HepG2 (cell line): ENCODE data around the gene ZNF334. TPM values are rescaled to one million over a fixed set of nuclear protein-coding genes. Genes with fewer than 3 reads are reported as not detected.

Experiments used
- ATAC-seq: fragments of 200-7000 bp; cut with Tn5 transposase; 3 replicates; pipeline ENCODE4 v1.9.1; 2020; ENCODE audit warnings: mild to moderate bottlenecking, moderate library complexity
- BruUV-seq: library from RNA; stranded (reverse); fragments of 400-500 nt; replicated peaks from 2 replicates; lab custom pipeline; 2021; lab: Mats Ljungman, UMichigan
- CTCF ChIA-PET: fragments of 300-600 bp; formaldehyde crosslinking; extraction: SDS; loops from one replicate; lab custom pipeline; 2021; ENCODE audit warnings: low total read pairs, inconsistent platforms, low intra/inter-chr PET ratio; lab: Yijun Ruan, JAX
- POLR2A ChIA-PET: fragments of 350-600 bp; sonication (Branson Sonifier 250); formaldehyde crosslinking; loops from one replicate; lab custom pipeline; 2020; ENCODE audit warnings: antibody characterized with exemption, inconsistent platforms; lab: Yijun Ruan, JAX
- DNase-seq: peaks from one replicate; pipeline ENCODE4 v3.0.0-alpha.2; 2015; ENCODE audit warnings: low spot score
- FAIRE-seq: peaks from 3 replicates; lab custom pipeline; 2011; peaks lifted over from hg19 to GRCh38; lab: Jason Lieb, UNC
- H2AFZ ChIP-seq: one replicate; pipeline ENCODE4 v1.6.1; 2011; ENCODE audit warnings: low read length, inconsistent platforms
- H3K27ac ChIP-seq: fragments of 300-600 bp; 3 replicates; pipeline ENCODE4 v1.8.0; 2011; ENCODE audit warnings: mixed run types, mild to moderate bottlenecking, mixed read lengths, low read length, inconsistent platforms; ENCODE audit not compliant: insufficient read depth; ENCODE audit errors: extremely low read length
- H3K27me3 ChIP-seq, 2 experiments: fragments of 200-600 bp in 1 of 2; 2 replicates in 1 of 2; 3 replicates in 1 of 2; pipeline versions ENCODE4 v1.6.0 to v1.8.0; 2011; ENCODE audit warnings: low read length in 2 of 2, mild to moderate bottlenecking in 2 of 2, moderate library complexity in 2 of 2, inconsistent platforms in 1 of 2; ENCODE audit not compliant: insufficient read depth in 2 of 2, control insufficient read depth in 1 of 2
- H3K36me3 ChIP-seq, 2 experiments: fragments of 200-600 bp in 1 of 2; replicated peaks in 1 of 2; 2 replicates in 1 of 2; 3 replicates in 1 of 2; pipeline versions ENCODE4 v1.5.1 to v1.8.0; 2011; ENCODE audit warnings: low read length in 2 of 2, inconsistent platforms in 1 of 2; ENCODE audit not compliant: insufficient read depth in 2 of 2, control insufficient read depth in 1 of 2
- H3K4me1 ChIP-seq: 2 replicates; pipeline ENCODE4 v1.5.1; 2012; ENCODE audit warnings: low read length, inconsistent platforms; ENCODE audit not compliant: insufficient read depth
- H3K4me2 ChIP-seq: 2 replicates; pipeline ENCODE4 v1.6.0; 2011; ENCODE audit warnings: low read depth, low read length, inconsistent platforms
- H3K4me3 ChIP-seq, 3 experiments: fragments of 200-600 bp in 1 of 3; sonication (generic), shearing (Covaris generic) in 1 of 3; replicated peaks in 1 of 3; 2 replicates each; pipeline ENCODE4 v1.5.1; 2011 to 2016; ENCODE audit warnings: low read length in 3 of 3, inconsistent platforms in 2 of 3, low read depth in 2 of 3, mild to moderate bottlenecking in 2 of 3, control low read depth in 1 of 3, mixed read lengths in 1 of 3; ENCODE audit not compliant: insufficient read depth in 1 of 3
- H3K79me2 ChIP-seq: one replicate; pipeline ENCODE4 v1.6.1; 2011; ENCODE audit warnings: low read length, inconsistent platforms; ENCODE audit not compliant: insufficient read depth
- H3K9ac ChIP-seq: 2 replicates; pipeline ENCODE4 v1.6.0; 2011; ENCODE audit warnings: mild to moderate bottlenecking, low read depth, low read length, inconsistent platforms; ENCODE audit not compliant: insufficient read depth
- H3K9me3 ChIP-seq: 2 replicates; pipeline ENCODE4 v1.5.1; 2012; ENCODE audit warnings: mild to moderate bottlenecking, low read length
- H4K20me1 ChIP-seq: 2 replicates; pipeline ENCODE4 v1.6.0; 2011; ENCODE audit warnings: inconsistent platforms, mild to moderate bottlenecking, low read length, moderate library complexity; ENCODE audit not compliant: insufficient read depth
- ARHGAP35 ChIP-seq: sonication (generic); formaldehyde crosslinking; IDR thresholded peaks from 2 replicates; pipeline ENCODE4 v1.9.0; 2022; ENCODE audit warnings: mild to moderate bottlenecking, inconsistent platforms, moderate library complexity, missing genetic modification reagents, borderline replicate concordance
- FOXO4 ChIP-seq: sonication (generic); formaldehyde crosslinking; conservative IDR thresholded peaks from 2 replicates; pipeline ENCODE4 v1.8.1; 2023; ENCODE audit warnings: missing genetic modification reagents
- HMGA1 ChIP-seq: sonication (generic); formaldehyde crosslinking; conservative IDR thresholded peaks from 2 replicates; pipeline ENCODE4 v1.4.0; 2020; ENCODE audit warnings: missing genetic modification reagents
- KLF6 ChIP-seq: IDR thresholded peaks from 2 replicates; pipeline ENCODE4 v1.8.0; 2016; ENCODE audit warnings: missing biosample characterization, missing genetic modification reagents
- NKX3-1 ChIP-seq: sonication (generic); formaldehyde crosslinking; IDR thresholded peaks from 2 replicates; pipeline ENCODE4 v1.5.0; 2020; ENCODE audit warnings: missing genetic modification reagents
- NPAS2 ChIP-seq: sonication (generic); formaldehyde crosslinking; IDR thresholded peaks from 2 replicates; pipeline ENCODE4 v1.8.0; 2022; ENCODE audit warnings: mild to moderate bottlenecking, missing genetic modification reagents, borderline replicate concordance
- NRL ChIP-seq: sonication (generic); formaldehyde crosslinking; IDR thresholded peaks from 2 replicates; pipeline ENCODE4 v1.5.0; 2020; ENCODE audit warnings: missing genetic modification reagents, mild to moderate bottlenecking, moderate library complexity, borderline replicate concordance
- RFXANK ChIP-seq: IDR thresholded peaks from 2 replicates; pipeline ENCODE4 v1.6.1; 2016
- ZBTB40 ChIP-seq, 2 experiments: fragments of 450-650 bp in 1 of 2; sonication (generic) in 1 of 2; formaldehyde crosslinking in 1 of 2; IDR thresholded peaks; 2 replicates each; pipeline versions ENCODE4 v1.6.1 to v1.8.0; 2016 to 2022; ENCODE audit warnings: antibody characterized with exemption in 1 of 2, mild to moderate bottlenecking in 1 of 2, missing genetic modification reagents in 1 of 2
- ZMYM3 ChIP-seq: sonication (generic); formaldehyde crosslinking; IDR thresholded peaks from 2 replicates; pipeline ENCODE4 v1.5.1; 2020; ENCODE audit warnings: mild to moderate bottlenecking, missing genetic modification reagents
- ZNF768 ChIP-seq: sonication (generic); formaldehyde crosslinking; IDR thresholded peaks from 2 replicates; pipeline ENCODE4 v1.4.0; 2020; ENCODE audit warnings: missing genetic modification reagents
- WGBS: methylation state at CpG from one replicate; pipeline ENCODE4 v1.1.6; 2017; ENCODE audit warnings: low lambda C conversion rate; 5-methylcytosine and 5-hydroxymethylcytosine counted together
- in situ Hi-C: cut with HindIII; loops from 2 replicates; pipeline ENCODE4 v1.10.0; 2017; ENCODE audit warnings: low pct_unique_long_range_greater_than_20kb; ENCODE audit not compliant: extremely low pct_ligation_motif_present
- intact Hi-C: fragments of 100-400 bp; cut with micrococcal nuclease; formaldehyde crosslinking; loops from one replicate; pipeline ENCODE4 v1.10.0; 2022; ENCODE audit not compliant: unreplicated experiment
- polyA plus RNA-seq, 8 experiments: library from polyadenylated mRNA; depleted of rRNA in 3 of 8; stranded (reverse) in 7 of 8; unstranded in 1 of 8; fragments of >200 nt; fragmentation: Illumina TruSeq in 4 of 8; extraction: Trizol in 4 of 8; gene quantifications; 2 replicates each; pipeline versions ENCODE4 v1.2.1 to v1.2.3, GENCODE V29; 2011 to 2016; ENCODE audit warnings: low read depth in 4 of 8, missing spikeins in 1 of 8, mixed read lengths in 1 of 8; ENCODE audit not compliant: insufficient read depth in 1 of 8
- total RNA-seq, 5 experiments: library from RNA; depleted of rRNA; stranded (reverse); fragments of >200 nt; fragmentation: Illumina TruSeq; extraction: Trizol; gene quantifications; 2 replicates each; pipeline ENCODE4 v1.2.3, GENCODE V29; 2016; ENCODE audit warnings: low read depth in 1 of 5

ZNF334 gene
- total and polyA plus RNA-seq, 2 of the 13 experiments (the other 11 are each of a cell fraction or from before 2014, with no cell fraction given): 4.8 to 7.8 TPM

GRCh38 chr20:46552460-46553420 is 39.4 kb upstream of the ZNF334 start:
- ChIA-PET CTCF (no interaction called here), POLR2A (interaction anchor here (1.7 kb wide), 1 partner anchor 12 kb away, joined by 4 read pairs; no protein-coding TSS in a partner anchor)
- Histone ChIP-seq H3K4me3 (no peak overlapping the region), H3K79me2 (no peaks in the 10 kb centered on the region), H3K9me3 (no peaks in the 10 kb centered on the region), H3K4me2 (no peak overlapping the region), H3K27ac (no peak overlapping the region), H2AFZ (no peak overlapping the region), H3K27me3 (peaks cover 5 to 9% of the 10 kb centered on the region in 2 experiments; a peak in 3 of 5 replicates), H3K9ac (no peak overlapping the region), H3K4me1 (peaks cover 43% of the 10 kb centered on the region), H4K20me1 (no peaks in the 10 kb centered on the region), H3K36me3 (no peaks in the 10 kb centered on the region)
- ATAC-seq (no peak), DNase-seq (no peak), FAIRE-seq (no peak)
- no peak for TF ChIP-seq ARHGAP35 (CRISPR knock-in tag)
- TF ChIP-seq NPAS2 (CRISPR knock-in tag): no peak
- TF ChIP-seq FOXO4 (CRISPR knock-in tag): 0 out of 2 replicates have a peak, but pooled peaks have one; percentile 53
- TF ChIP-seq NRL (CRISPR knock-in tag): 0 out of 2 replicates have a peak, but pooled peaks have one; percentile 26
- peak; percentile 96 for TF ChIP-seq ZNF768 (CRISPR knock-in tag)
- no peak for TF ChIP-seq ZBTB40 (IDR thresholded peaks at IDR 0.05)
- TF ChIP-seq ZBTB40 (CRISPR knock-in tag; IDR thresholded peaks at IDR 0.05): 0 out of 2 replicates have a peak, but pooled peaks have one; percentile 44
- TF ChIP-seq NKX3-1: no peak
- no peak for TF ChIP-seq KLF6 (CRISPR knock-in tag)
- TF ChIP-seq RFXANK (CRISPR knock-in tag): no peak
- TF ChIP-seq HMGA1 (CRISPR knock-in tag): no peak
- TF ChIP-seq ZMYM3 (CRISPR knock-in tag): peak; percentile 56
- in situ Hi-C loops (no loop called here), intact Hi-C loops (no loop called here)
- WGBS: 58% methylated on average over 4 of the region's 4 CpGs
- BruUV-seq: no TSS peak
